K562 treated with DMSO at 1 percent for 12 hours (cell line): ENCODE data around the gene CNOT4. TPM values are rescaled to one million over a fixed set of nuclear protein-coding genes. Genes with fewer than 3 reads are reported as not detected.

Source experiments
- total RNA-seq: library from RNA; unstranded; fragments of 300-600 nt; gene quantifications from 2 replicates; pipeline ENCODE4 v1.2.3, GENCODE V29; 2022; ENCODE audit not compliant: insufficient read depth

CNOT4 gene
- total RNA-seq, result 5.1 and 20.2 TPM in 2 replicates

GRCh38 chr7:135509839-135510591, at the start of gene CNOT4:
Gene CNOT4 (minus strand): TSS chr7:135510102. CDS start chr7:135438331, 71,771 bp downstream.

GRCh38 chr7:135557455-135558336, 47.8 kb upstream of the CNOT4 start, which contains the start of gene NUP205:
Gene NUP205 (plus strand): TSS chr7:135557917. CDS start chr7:135557945, 28 bp downstream.

Other genes starting within 250 kb of the CNOT4 start
- 56.7 and 114 TPM in 2 replicates for gene NUP205, start 47.8 kb upstream of the CNOT4 start, total RNA-seq
- gene STMP1, start 152.4 kb upstream of the CNOT4 start, total RNA-seq, result 29.2 and 47.3 TPM in 2 replicates
- gene SLC13A4, start 218.1 kb upstream of the CNOT4 start, total RNA-seq, result 0.93 and 2.3 TPM in 2 replicates
- not detected in 2 replicates for gene FAM180A, start 238.7 kb upstream of the CNOT4 start, total RNA-seq